GM21526 (cell line): ENCODE data around the gene RSF1.
"Not testable (repeated sequence)": the region's sequence is repeated elsewhere in the genome, so short reads cannot be mapped to it uniquely, and the experiment has no call there.

ENCODE experiments used
- ATAC-seq: cut with Tn5 transposase; IDR thresholded peaks from one replicate; pipeline ENCODE4 v1.9.1; 2021; ENCODE audit warnings: moderate library complexity; ENCODE audit not compliant: unreplicated experiment, low FRiP score

RSF1 gene, protein sequence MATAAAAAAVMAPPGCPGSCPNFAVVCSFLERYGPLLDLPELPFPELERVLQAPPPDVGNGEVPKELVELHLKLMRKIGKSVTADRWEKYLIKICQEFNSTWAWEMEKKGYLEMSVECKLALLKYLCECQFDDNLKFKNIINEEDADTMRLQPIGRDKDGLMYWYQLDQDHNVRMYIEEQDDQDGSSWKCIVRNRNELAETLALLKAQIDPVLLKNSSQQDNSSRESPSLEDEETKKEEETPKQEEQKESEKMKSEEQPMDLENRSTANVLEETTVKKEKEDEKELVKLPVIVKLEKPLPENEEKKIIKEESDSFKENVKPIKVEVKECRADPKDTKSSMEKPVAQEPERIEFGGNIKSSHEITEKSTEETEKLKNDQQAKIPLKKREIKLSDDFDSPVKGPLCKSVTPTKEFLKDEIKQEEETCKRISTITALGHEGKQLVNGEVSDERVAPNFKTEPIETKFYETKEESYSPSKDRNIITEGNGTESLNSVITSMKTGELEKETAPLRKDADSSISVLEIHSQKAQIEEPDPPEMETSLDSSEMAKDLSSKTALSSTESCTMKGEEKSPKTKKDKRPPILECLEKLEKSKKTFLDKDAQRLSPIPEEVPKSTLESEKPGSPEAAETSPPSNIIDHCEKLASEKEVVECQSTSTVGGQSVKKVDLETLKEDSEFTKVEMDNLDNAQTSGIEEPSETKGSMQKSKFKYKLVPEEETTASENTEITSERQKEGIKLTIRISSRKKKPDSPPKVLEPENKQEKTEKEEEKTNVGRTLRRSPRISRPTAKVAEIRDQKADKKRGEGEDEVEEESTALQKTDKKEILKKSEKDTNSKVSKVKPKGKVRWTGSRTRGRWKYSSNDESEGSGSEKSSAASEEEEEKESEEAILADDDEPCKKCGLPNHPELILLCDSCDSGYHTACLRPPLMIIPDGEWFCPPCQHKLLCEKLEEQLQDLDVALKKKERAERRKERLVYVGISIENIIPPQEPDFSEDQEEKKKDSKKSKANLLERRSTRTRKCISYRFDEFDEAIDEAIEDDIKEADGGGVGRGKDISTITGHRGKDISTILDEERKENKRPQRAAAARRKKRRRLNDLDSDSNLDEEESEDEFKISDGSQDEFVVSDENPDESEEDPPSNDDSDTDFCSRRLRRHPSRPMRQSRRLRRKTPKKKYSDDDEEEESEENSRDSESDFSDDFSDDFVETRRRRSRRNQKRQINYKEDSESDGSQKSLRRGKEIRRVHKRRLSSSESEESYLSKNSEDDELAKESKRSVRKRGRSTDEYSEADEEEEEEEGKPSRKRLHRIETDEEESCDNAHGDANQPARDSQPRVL (N-terminal part only)

DNA sequence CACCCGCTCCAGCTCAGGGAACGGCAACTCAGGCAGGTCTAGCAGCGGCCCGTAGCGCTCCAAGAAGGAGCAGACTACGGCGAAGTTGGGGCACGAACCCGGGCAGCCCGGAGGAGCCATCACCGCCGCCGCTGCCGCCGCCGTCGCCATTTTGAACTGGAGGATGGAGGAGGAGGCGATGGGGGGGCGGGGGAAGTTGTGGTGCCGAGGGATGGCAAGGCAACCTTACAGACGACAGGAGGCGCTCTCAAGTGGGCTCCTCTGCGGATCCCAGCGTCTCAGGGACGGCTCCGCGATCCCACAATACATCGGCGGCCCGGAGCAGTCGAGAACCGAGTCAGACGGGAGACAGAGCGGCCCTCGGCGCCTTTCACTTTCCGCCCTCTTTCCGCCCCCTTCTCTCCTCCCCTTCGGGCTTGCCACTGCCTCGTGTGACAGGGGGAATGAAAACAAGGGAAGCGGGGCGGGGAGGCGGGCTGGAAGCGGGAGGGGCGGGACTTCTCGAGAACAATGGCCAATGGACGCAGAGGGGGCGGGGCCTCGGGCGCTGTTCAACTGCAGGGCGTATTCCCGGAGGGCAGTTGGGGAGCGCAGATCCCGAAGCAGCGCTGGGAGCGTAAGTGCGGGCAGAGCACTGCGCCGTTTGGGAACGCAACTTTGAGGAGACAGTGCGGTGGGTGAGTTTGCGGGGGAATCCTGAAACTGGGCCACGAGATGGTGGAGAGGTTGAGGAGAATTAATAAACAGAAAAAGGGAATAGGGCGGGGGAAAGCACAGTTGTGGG lies at the start of gene RSF1, which contains the start of gene AAMDC:
TSS of gene RSF1 (minus strand) at position 158 of the 784 bp plus-strand sequence. CDS start at position 150, 8 bp downstream.
TSS of gene AAMDC (plus strand) at position 580 of the 784 bp plus-strand sequence. CDS start 21,353 bp downstream, outside the sequence.
- peak; percentile 83 for ATAC-seq

DNA sequence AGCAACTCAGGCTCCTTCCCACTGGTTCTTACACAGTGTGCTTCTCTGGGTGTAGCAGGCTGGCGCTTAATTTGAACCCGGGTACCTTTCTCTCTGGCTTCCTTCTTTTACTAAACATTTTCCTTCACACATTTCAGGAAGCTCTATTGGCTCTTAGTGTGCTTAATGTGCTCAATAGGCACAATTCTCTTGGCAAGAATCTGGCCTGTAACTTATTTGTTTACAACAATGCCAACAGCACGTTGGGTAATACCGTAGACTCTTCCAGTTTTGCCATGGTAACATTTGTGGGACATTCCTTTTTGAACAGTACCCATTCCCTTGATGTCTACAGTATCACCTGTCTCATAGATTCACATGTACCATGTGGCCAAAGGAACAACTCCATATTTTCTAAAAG lies 48.2 kb upstream of the RSF1 start:
- ATAC-seq: no peak

DNA sequence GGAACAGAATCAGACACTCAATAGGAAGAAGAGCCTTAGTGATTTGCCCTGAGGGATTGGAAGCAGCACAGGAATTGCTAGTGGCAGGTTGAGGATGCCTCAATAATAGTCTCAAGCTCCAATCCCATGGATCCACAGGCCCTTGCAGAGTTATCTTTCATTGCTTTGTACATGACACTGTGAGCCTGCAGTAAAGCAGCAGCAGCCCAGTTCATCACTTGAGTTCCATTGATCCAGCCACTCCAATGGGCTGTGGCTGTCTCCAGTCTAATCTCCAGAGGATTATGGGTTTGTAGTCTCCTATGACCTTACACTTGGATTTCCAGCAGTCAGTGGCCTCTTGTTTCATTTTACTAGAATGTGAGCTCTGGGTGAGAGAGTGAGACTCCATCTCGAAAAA lies 45.8 kb upstream of the RSF1 start:
- no peak for ATAC-seq

DNA sequence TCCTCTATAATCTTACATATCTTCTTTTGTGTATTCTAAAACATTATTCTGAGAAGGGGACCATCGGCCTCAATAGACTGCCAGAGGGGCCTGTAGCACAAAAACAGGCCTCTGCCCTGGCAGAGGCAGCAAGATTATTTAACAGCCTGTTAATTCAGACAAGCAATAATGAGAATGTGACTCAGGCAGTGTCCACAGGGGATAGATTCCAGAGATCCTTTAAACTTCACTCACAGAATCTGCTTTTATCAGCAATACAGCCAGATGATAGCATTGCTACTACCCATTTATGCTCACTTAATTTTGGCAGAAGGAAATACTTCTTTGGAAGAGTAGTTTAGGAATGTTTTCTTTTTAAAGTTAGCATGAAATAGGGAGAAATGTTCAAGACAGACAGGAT lies 45.3 kb upstream of the RSF1 start:
- no peak for ATAC-seq

DNA sequence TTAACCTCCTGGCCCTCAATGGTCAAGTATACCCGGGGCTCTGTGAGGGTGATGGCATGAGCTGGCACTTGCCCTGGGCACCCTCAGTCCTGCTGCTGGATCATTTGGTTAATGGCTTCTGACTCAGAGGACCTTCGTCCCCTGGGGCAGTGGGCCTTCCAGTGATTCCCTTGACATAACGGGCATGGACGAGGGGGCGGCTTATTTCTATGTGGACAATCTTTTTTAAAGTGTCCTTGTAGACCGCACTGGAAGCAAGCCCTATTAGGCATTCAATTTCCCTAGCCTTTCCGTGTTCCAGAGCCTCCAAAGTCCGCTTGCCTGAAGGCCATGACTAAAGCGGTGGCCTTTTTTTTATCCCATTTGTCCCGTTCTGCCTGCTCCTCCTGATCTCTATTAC lies 40.9 kb upstream of the RSF1 start:
- ATAC-seq: not testable (repeated sequence)

DNA sequence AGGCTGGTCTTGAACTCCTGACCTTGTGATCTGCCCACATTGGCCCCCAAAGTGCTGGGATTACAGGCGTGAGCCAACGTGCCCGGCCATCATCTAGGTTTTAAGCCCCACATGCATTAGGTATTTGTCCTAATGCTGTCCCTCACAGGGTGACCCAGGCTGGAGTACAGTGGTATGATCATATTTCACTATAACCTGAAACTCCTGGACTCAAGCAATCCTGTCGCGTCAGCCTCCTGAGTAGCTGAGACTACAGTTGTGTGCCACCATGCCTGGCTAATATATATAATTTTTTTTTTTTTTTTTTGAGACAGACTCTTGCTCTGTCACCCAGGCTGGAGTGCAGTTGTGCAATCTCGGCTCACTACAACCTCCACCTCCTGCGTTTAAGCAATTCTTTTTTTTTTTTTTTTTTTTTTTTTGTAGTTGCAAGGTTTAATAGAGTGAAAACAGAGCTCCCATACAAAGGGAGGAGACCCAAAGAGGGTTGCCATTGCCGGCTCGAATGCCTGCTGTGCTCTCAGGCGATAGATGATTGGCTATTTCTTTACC lies 37.5 kb upstream of the RSF1 start:
- not testable (repeated sequence) for ATAC-seq

DNA sequence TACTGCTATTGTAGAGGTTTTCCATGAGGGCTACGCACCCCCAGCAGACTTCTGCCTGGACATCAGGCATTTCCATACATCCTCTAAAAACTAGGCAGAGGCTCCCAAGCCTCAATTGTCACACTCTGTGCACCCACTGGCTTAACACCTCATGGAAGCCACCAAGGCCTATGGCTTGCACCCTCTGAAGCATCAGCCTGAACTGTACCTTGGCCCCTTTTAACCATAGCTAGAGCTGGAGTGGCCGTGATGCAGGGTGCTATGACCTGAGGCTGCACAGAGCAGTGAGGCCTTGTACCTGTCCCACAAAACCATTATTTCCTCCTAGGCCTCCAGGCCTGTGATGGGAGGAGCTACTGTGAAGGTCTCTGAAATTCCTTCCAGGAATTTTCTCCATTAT lies 34.3 kb upstream of the RSF1 start:
- ATAC-seq: no peak

DNA sequence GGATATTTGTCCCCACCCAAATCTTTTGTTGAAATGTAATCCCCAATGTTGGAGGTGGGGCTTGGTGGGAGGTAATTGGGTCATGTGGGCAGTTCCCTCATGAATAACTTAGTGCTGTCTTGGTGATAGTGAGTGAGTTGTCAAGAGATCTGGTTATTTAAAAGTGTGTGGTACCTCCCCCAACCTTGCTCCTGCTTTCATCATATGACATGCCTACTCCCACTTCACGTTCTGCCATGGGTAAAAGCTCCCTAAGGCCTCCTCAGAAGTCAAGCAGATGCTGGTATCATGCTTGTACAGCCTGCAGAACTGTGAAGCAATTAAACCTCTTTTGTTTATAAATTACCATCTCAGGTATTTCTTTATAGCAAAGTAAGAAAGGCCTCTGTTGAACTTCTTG lies 31.0 kb upstream of the RSF1 start:
- ATAC-seq: no peak

DNA sequence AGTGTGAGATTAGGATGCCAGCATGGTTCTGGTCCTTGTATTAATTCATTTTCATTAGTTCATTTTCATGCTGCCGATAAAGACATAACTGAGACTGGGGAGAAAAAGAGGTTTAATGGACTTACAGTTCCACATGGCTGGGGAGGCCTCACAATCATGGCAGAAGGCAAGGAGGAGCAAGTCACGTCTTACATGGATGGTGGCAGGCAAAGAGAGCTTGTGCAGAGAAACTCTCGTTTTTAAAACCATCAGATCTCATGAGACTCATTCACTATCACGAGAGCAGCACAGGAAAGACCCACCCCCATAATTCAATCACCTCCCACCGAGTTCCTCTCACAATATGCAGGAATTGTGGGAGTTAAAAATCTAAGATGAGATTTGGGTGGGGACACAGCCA lies 23.2 kb upstream of the RSF1 start:
- not testable (repeated sequence) for ATAC-seq

DNA sequence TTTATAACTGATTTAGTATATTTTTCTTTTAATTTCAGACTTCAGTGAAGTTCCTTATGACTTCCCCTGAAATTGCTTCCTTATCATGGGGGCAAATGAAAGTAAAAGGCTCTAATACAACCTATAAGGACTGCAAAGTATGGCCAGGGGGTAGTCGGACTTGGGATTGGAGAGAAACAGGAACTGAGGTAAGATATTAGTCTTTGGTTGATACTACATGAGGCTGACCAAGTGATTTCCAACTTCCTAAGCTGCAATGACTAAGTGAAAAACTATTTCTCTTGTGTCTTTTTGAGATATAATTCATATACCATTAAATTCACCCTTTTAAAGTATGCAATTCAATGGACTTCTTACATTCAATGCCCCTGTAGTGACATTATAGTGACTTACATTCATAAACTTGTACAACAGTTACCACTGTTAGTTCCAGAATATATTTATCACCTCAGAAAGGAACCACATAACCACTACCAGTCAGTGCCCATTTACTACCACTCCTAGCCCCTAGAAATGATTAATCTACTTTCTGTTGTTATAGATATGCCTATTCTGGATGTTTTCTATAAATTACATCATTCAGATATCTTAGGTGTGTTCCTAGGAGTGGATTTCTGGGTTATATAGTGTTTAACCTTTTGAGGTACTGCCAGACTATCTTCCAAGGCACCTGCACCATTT lies 22.1 kb upstream of the RSF1 start:
- ATAC-seq: no peak

DNA sequence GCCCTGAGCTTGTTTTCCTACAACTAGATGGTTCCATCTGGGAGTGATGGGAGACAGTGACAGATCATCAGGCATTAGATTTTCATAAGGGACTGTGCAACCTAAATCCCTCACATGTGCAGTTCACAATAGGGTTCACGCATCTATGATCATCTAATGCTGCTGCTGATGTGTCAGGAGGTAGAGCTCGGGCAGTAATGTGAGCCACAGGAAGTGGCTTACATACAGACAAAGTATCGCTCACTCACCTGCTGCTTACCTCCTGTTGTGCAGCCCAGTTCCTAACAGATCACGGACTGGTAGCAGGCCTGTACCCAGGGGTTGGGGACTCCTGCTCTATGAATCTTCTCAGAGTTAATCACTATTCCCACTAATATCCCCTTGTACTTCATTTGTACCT lies 12.8 kb upstream of the RSF1 start:
- no peak for ATAC-seq

DNA sequence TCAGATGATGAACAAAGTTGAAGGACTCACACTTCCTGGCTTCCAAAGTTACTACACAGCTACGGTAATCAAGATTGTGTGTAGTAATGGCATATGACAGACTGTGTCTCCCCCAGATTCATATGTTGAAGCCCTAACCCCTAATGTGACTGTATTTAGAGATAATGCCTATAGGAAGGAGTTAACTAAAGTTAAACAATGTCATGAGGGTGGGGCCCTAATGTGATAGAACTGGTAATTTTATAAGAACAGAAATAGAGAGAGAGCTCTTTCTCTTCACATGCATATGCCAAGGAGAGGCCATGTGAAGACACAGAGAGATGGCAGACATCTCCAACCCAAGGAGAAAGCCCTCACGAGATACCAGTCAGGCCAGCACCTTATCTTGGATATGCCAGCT lies 8.4 kb upstream of the RSF1 start:
- no peak for ATAC-seq

DNA sequence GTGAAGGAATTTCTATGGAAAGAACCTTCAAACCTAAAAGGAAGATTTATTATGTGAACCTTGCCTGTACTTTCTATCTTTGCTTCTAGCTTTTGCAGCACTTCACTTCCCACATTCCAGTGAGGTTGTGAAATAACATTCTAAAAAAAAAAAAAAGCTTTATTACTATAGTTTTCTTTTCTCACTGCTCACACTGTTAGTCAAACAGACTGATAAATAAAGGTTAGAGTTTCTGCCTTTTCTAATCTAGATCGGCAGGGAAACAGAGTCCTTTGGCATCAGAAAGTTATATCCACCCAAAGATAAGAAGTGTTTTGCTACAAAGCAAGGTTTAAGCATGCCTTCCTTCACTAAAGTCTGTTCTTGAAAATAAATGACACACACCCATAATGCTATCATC lies 3.3 kb upstream of the RSF1 start:
- no peak for ATAC-seq

DNA sequence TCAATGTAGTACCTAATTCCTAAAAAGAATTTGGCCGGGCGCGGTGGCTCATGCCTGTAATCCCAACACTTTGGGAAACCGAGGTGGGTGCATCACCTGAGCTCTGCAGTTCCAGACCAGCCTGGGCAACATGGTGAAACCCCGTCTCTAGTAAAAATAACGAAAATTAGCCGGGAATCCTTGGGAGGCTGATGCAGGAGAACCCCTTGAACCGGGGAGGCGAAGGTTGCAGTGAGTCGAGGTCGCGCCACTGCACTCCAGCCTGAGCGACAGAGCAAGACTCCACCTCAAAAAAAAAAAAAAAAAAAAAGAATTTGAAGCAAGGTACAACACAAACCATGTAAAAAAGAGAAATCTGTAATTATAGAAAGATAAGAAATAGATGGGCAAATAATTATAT lies 1.6 kb upstream of the RSF1 start:
- not testable (repeated sequence) for ATAC-seq

DNA sequence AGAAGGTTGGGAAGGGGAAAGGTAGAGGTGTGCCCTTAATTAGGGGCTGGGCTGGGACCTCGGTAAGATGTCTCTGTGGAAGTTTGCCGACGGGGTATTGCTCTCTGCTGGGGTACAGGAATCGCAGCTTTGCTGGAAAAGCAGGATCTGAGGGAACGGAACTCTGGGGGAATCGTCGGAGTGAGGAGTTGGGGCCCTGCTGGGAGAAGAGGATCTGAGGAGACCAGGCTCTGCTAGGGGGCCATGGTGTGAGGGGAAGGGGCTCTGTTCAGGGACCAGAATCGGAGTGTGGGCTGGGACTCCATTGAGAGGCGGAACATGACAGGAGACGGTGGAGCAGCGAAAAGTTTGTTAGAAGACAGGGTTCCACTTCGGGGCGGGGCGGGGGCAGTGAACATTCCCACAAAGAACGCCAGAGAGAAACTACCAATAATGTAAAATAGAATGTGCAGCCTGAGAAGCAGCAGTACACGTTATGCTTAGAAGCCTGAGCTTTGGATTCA lies 878 bp upstream of the RSF1 start:
- no peak for ATAC-seq

DNA sequence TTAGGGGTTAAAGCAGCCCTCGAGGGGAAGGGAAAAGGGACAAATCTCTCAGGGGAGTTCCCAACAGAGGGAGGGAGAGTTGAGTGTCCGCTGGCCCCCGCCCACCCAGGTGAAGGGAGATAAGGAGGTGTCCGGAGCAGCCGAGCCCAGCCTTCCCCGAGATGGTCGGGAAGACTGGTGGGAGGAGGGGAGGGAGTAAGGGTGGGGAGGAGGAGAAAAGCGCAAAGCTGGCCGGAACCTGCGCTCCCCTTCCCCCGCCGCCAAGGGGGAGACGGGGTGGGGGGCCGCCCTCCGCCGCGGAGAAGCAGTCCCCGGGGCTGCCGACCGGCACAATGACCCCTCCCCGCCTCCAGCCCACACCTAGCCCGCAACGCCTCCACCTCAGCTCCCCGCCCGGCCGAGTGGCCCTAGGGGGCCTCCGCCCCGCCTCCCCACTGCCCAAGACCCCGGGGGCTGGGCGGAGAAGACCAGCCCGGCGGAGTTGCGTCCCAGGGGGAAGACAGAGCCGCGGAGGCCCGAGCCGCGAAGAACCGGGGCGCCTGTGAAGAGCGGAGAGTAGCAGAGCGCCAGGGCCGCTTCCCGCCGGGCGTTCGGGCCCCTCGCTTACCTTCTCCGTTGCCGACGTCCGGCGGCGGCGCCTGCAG lies 479 bp downstream of the RSF1 start:
- ATAC-seq: peak; percentile 10

DNA sequence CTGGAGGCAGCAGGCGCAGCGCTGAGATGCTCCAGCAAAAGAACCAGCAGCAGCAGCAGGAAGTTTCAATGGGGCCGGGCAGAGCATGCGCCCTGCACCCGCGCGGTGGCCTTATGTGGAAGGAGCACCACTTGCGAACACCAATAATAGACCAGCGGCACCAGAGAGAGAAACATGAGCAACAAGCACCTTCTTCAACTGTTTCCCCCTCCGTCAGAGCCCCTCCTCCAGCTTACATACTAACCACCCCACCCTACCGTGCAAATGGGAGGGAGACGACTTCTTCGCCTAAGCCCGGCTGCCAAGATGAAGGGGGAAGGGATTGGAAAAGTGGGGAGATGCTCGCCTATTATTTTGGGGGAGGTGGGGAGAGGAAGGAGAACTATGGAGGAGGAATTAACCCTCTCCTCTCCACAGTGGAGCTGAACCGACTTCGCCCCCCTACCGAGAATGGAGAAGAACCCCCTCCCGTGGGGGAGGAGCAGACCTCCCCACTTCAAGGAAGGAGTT lies 1.1 kb downstream of the RSF1 start:
- ATAC-seq: peak; percentile 59

DNA sequence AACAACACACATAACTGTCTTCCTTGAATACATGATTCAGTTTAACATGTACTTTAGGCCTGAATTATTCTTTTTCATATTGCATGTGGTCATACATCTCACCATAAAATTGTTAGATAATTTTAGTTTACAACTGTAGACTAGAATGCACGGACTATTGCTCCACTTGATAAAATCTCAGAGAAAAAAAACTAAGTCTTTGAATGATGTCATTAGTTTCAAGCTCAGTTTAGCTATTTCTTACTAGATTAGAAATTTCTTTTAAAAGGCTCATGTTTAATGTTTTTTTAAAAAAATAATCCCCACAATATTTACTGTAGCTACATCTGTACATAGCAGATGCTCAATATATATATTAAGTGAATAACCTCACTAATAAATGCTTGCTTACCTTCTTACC lies 5.1 kb downstream of the RSF1 start:
- no peak for ATAC-seq
